IMR-90 (cell line): Measurements from ENCODE around the gene FAXC. TPM values are rescaled to one million over a fixed set of nuclear protein-coding genes. Genes with fewer than 3 reads are reported as not detected.

Source experiments
- ATAC-seq: fragments of 200-7000 bp; cut with Tn5 transposase; 2 replicates; pipeline ENCODE4 v1.9.1; 2020; ENCODE audit warnings: low read depth, mild to moderate bottlenecking, moderate library complexity
- BruUV-seq: library from RNA; stranded (reverse); fragments of 400-500 nt; replicated peaks from 2 replicates; lab custom pipeline; 2021; lab: Mats Ljungman, UMichigan
- CTCF ChIA-PET: fragments of 300-600 bp; formaldehyde crosslinking; extraction: SDS; loops from one replicate; lab custom pipeline; 2021; ENCODE audit warnings: antibody characterized with exemption; lab: Yijun Ruan, JAX
- POLR2A ChIA-PET: fragments of 300-600 bp; sonication (Branson Sonifier 250); formaldehyde crosslinking; loops from one replicate; lab custom pipeline; 2022; ENCODE audit warnings: antibody characterized with exemption; ENCODE audit not compliant: unreplicated experiment; lab: Charles Lee
- DNase-seq: peaks from one replicate; pipeline ENCODE4 v3.0.0; 2013
- H2AFZ ChIP-seq: replicated peaks from 2 replicates; pipeline ENCODE3; 2013; ENCODE audit warnings: low read length, mild to moderate bottlenecking; ENCODE audit not compliant: poor library complexity
- H2AK5ac ChIP-seq: 2 replicates; pipeline ENCODE4 v1.6.1; 2013; ENCODE audit warnings: low read depth, low read length, inconsistent platforms
- H2AK9ac ChIP-seq: replicated peaks from 2 replicates; pipeline ENCODE3; 2013; ENCODE audit warnings: mild to moderate bottlenecking, low read depth, low read length, moderate library complexity; ENCODE audit not compliant: poor library complexity
- H2BK120ac ChIP-seq: 2 replicates; pipeline ENCODE4 v1.6.1; 2013; ENCODE audit warnings: low read depth, low read length, inconsistent platforms
- H2BK15ac ChIP-seq: 3 replicates; pipeline ENCODE4 v1.6.1; 2013; ENCODE audit warnings: low read depth, low read length, inconsistent platforms
- H2BK20ac ChIP-seq: 2 replicates; pipeline ENCODE4 v1.6.1; 2013; ENCODE audit warnings: low read depth, mild to moderate bottlenecking, inconsistent platforms, low read length, moderate library complexity
- H2BK5ac ChIP-seq: 2 replicates; pipeline ENCODE4 v1.6.1; 2013; ENCODE audit warnings: mild to moderate bottlenecking, low read depth, low read length, inconsistent platforms; ENCODE audit not compliant: poor library complexity, severe bottlenecking
- H3K14ac ChIP-seq: replicated peaks from 2 replicates; pipeline ENCODE4 v1.6.1; 2013; ENCODE audit warnings: low read depth, low read length, inconsistent platforms
- H3K18ac ChIP-seq: 2 replicates; pipeline ENCODE4 v1.6.1; 2013; ENCODE audit warnings: low read depth, low read length, control low read depth
- H3K23ac ChIP-seq: 2 replicates; pipeline ENCODE4 v1.6.1; 2013; ENCODE audit warnings: low read depth, low read length, inconsistent platforms
- H3K27ac ChIP-seq: 2 replicates; pipeline ENCODE4 v1.5.1; 2013; ENCODE audit warnings: mild to moderate bottlenecking, control low read depth, low read length; ENCODE audit not compliant: insufficient read depth
- H3K27me3 ChIP-seq: 2 replicates; pipeline ENCODE4 v1.6.1; 2013; ENCODE audit warnings: low read length; ENCODE audit not compliant: control insufficient read depth, insufficient read depth
- H3K36me3 ChIP-seq: 2 replicates; pipeline ENCODE4 v1.6.1; 2013; ENCODE audit warnings: low read length, mixed read lengths; ENCODE audit not compliant: control insufficient read depth, insufficient read depth
- H3K4ac ChIP-seq: 2 replicates; pipeline ENCODE4 v1.6.1; 2013; ENCODE audit warnings: low read depth, low read length, inconsistent platforms
- H3K4me1 ChIP-seq: 2 replicates; pipeline ENCODE4 v1.6.1; 2013; ENCODE audit warnings: low read length, mixed read lengths; ENCODE audit not compliant: control insufficient read depth, insufficient read depth
- H3K4me2 ChIP-seq: 2 replicates; pipeline ENCODE4 v1.6.1; 2013; ENCODE audit warnings: low read depth, mild to moderate bottlenecking, control low read depth, low read length, moderate library complexity
- H3K4me3 ChIP-seq: 2 replicates; pipeline ENCODE4 v1.5.1; 2013; ENCODE audit warnings: low read depth, mild to moderate bottlenecking, control low read depth, low read length, moderate library complexity; ENCODE audit not compliant: insufficient read depth
- H3K56ac ChIP-seq: 2 replicates; pipeline ENCODE4 v1.6.1; 2013; ENCODE audit warnings: low read length, inconsistent platforms; ENCODE audit not compliant: insufficient read depth; ENCODE audit errors: extremely low read depth
- H3K79me1 ChIP-seq, 2 experiments: 2 replicates each; pipeline ENCODE4 v1.6.1; 2013; ENCODE audit warnings: low read length in 2 of 2, inconsistent platforms in 1 of 2, low read depth in 1 of 2
- H3K9ac ChIP-seq: 2 replicates; pipeline ENCODE4 v1.6.1; 2013; ENCODE audit warnings: low read depth, low read length, control low read depth
- H3K9me1 ChIP-seq: 2 replicates; pipeline ENCODE4 v1.6.1; 2013; ENCODE audit warnings: low read length, inconsistent platforms; ENCODE audit not compliant: insufficient read depth
- H3K9me3 ChIP-seq: 2 replicates; pipeline ENCODE4 v1.6.1; 2013; ENCODE audit warnings: low read length; ENCODE audit not compliant: control insufficient read depth, insufficient read depth
- H4K20me1 ChIP-seq: 2 replicates; pipeline ENCODE4 v1.6.1; 2013; ENCODE audit warnings: low read length, inconsistent platforms; ENCODE audit not compliant: insufficient read depth
- H4K5ac ChIP-seq: 2 replicates; pipeline ENCODE4 v1.6.1; 2013; ENCODE audit warnings: mild to moderate bottlenecking, low read depth, low read length, control low read depth
- H4K8ac ChIP-seq, 2 experiments: 2 replicates each; pipeline ENCODE4 v1.6.1; 2013; ENCODE audit warnings: low read depth in 2 of 2, low read length in 2 of 2, control low read depth in 1 of 2, inconsistent platforms in 1 of 2
- H4K91ac ChIP-seq: 2 replicates; pipeline ENCODE4 v1.6.1; 2013; ENCODE audit warnings: low read depth, low read length, inconsistent platforms; ENCODE audit not compliant: insufficient read depth
- CEBPB ChIP-seq: IDR thresholded peaks from 2 replicates; pipeline ENCODE4 v1.6.1; 2012; ENCODE audit warnings: low read depth, low read length, improper control_type of control experiment
- MAFK ChIP-seq: IDR thresholded peaks from 2 replicates; pipeline ENCODE4 v1.6.1; 2012; ENCODE audit warnings: low read depth, low read length, improper control_type of control experiment
- POLR2A ChIP-seq: IDR thresholded peaks from 2 replicates; pipeline ENCODE4 v1.6.1; 2012; ENCODE audit warnings: mild to moderate bottlenecking, low read depth, low read length
- RFX5 ChIP-seq: IDR thresholded peaks from 2 replicates; pipeline ENCODE4 v1.8.0; 2012; ENCODE audit warnings: low read depth, mild to moderate bottlenecking, low read length, moderate library complexity
- USF2 ChIP-seq: fragments of 150-350 bp; IDR thresholded peaks from 2 replicates; pipeline ENCODE4 v1.6.1; 2017; ENCODE audit warnings: mild to moderate bottlenecking, antibody characterized with exemption, low read length, low read depth
- WGBS, 2 experiments: methylation state at CpG; one replicate each; pipeline versions ENCODE4 v1.1.5 to v1.1.7; 2013; ENCODE audit warnings: missing lambda C conversion rate in 2 of 2; ENCODE audit not compliant: insufficient read length in 1 of 2; ENCODE audit errors: extremely low coverage in 2 of 2; 5-methylcytosine and 5-hydroxymethylcytosine counted together
- dilution Hi-C: fragments of 300-500 bp; cut with HindIII; formaldehyde crosslinking; loops from one replicate; pipeline ENCODE4 v1.14.3; 2018; ENCODE audit warnings: low sequenced_read_pairs; ENCODE audit not compliant: unreplicated experiment
- in situ Hi-C: fragments of 300-500 bp; cut with MboI; formaldehyde crosslinking; loops from 3 replicates; pipeline ENCODE4 v1.14.3; 2019; ENCODE audit warnings: low sequenced_read_pairs, inconsistent platforms, mixed read lengths
- intact Hi-C: fragments of 100-400 bp; cut with micrococcal nuclease; formaldehyde crosslinking; loops from 2 replicates; pipeline ENCODE4 v1.10.0; 2022
- polyA plus RNA-seq, 3 experiments: library from polyadenylated mRNA; depleted of rRNA; stranded (reverse); fragments of >200 nt; gene quantifications; 2 replicates each; pipeline ENCODE4 v1.2.3, GENCODE V29; 2012; ENCODE audit warnings: low replicate concordance in 1 of 3
- total RNA-seq: library from RNA; depleted of rRNA; stranded (reverse); fragments of >200 nt; gene quantifications from 2 replicates; pipeline ENCODE4 v1.2.3, GENCODE V29; 2012

The FAXC gene
- total and polyA plus RNA-seq, 2 of the 4 experiments (the other 2 are of a cell fraction), result 1.1 to 2.7 TPM

GRCh38 chr6:99359800-99360199, 10.3 kb upstream of the FAXC start:
- no peak overlapping the region for H2BK15ac ChIP-seq
- no peak for ATAC-seq
- peaks cover 4% of the 10 kb centered on the region for H3K27me3 ChIP-seq
- H4K8ac ChIP-seq, result no peak overlapping the region
- H3K27ac ChIP-seq, result no peak overlapping the region
- no peak overlapping the region for H3K4ac ChIP-seq
- no peak overlapping the region for H2AFZ ChIP-seq
- no peak overlapping the region for H2BK120ac ChIP-seq
- in situ Hi-C loops, result no loop called here
- no peak overlapping the region for H3K14ac ChIP-seq
- ChIA-PET CTCF (no interaction called here), POLR2A (no interaction called here)
- H3K4me1 ChIP-seq, result no peaks in the 10 kb centered on the region
- WGBS, 2 experiments, result no CpG with 5 or more reads among the region's 1 CpG
- H3K4me3 ChIP-seq, result no peak overlapping the region
- no peak overlapping the region for H2BK20ac ChIP-seq
- no peak overlapping the region for H3K9ac ChIP-seq
- H2AK9ac ChIP-seq, result no peak overlapping the region
- no peak overlapping the region for H3K56ac ChIP-seq
- H3K9me1 ChIP-seq, result no peaks in the 10 kb centered on the region
- H2BK5ac ChIP-seq, result no peak overlapping the region
- BruUV-seq, result no TSS peak
- H3K79me1 ChIP-seq, result no peaks in the 10 kb centered on the region
- intact Hi-C loops, result no loop called here
- no peak overlapping the region for H3K4me2 ChIP-seq
- H4K91ac ChIP-seq, result no peak overlapping the region
- H4K20me1 ChIP-seq, result no peaks in the 10 kb centered on the region
- dilution Hi-C loops, result no loop called here
- no peak overlapping the region for H4K5ac ChIP-seq
- H2AK5ac ChIP-seq, result no peak overlapping the region
- H3K23ac ChIP-seq, result no peak overlapping the region
- TF ChIP-seq CEBPB, result peak; percentile 34; the same call in 1 of the 2 replicates
- TF ChIP-seq POLR2A, result no peak
- TF ChIP-seq USF2, result no peak
- TF ChIP-seq RFX5, result no peak
- TF ChIP-seq MAFK, result no peak
- no peak overlapping the region for H3K18ac ChIP-seq
- no peak for DNase-seq
- no peaks in the 10 kb centered on the region for H3K36me3 ChIP-seq
- no peaks in the 10 kb centered on the region for H3K9me3 ChIP-seq
